ENCODE data around the gene ARFGEF3. TPM values are rescaled to one million over a fixed set of nuclear protein-coding genes. Genes with fewer than 3 reads are reported as not detected.

Gene ARFGEF3
- total RNA-seq, 1 experiment from 2014 or later, result 20.1 TPM

GRCh38 chr6:138250053-138250452 lies 88.3 kb downstream of the ARFGEF3 start:
- TF ChIP-seq ZNF232 (CRISPR knock-in tag; IDR thresholded peaks at IDR 0.05) (no peak), RELA (CRISPR knock-in tag; IDR thresholded peaks at IDR 0.05; ENCODE audit: borderline replicate concordance) (no peak)
- POLR2A ChIA-PET, result no interaction called here
- Mint-ChIP-seq H3K4me1 (no peaks in the 10 kb centered on the region), H3K27me3 (ENCODE audit: low read depth) (no peaks in the 10 kb centered on the region), H3K9me3 (no peaks in the 10 kb centered on the region), H3K4me3 (no peak overlapping the region), H3K36me3 (no peaks in the 10 kb centered on the region), H3K27ac (0 out of 2 replicates have a peak overlapping the region, but pooled peaks have one; percentile 5)
- DNase-seq (ENCODE audit: low spot score) (no peak), ATAC-seq (no peak)
- CTCF ChIA-PET, result no interaction called here

DNA sequence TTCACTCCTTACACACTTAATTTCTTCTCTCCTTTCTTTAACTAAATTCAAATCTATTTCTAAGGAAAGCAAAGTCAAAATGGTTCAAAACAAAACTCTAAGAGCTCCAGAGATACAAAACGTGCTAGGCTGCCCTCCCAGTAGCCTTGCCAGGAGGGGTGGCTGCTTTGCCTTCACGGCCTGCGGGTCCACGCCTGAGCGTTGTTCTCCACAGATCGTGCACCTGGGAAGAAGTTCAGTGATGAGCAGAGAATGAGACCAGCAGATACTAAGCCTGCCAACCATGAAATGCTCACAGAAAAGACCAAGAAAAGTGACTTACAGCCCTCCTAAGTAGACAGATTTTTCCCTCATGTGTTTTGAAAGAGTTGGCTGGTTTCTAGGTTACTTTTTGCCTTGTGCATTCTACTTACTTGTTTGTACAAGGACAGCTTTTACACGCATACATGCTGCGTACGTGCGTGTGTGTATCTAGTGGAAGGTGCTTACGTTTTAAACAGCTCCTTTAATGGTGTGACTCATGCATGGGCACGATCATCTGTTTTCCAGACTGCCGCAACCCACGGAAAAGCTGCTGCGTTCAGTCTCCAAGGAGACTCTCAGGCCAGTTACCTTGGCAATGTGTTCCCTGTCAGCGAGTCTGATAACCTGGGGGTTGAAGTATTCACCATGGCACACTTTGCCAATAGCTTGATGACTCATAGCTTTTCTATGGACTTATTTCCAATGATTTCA lies 88.9 kb downstream of the ARFGEF3 start:
- DNase-seq (ENCODE audit: low spot score), result no peak
- H3K27me3 Mint-ChIP-seq (ENCODE audit: low read depth), result no peaks in the 10 kb centered on the region
- H3K4me3 Mint-ChIP-seq, result no peak overlapping the region
- no peak for ATAC-seq
- ChIA-PET CTCF (no interaction called here), POLR2A (no interaction called here)
- H3K36me3 Mint-ChIP-seq, result no peaks in the 10 kb centered on the region
- no peaks in the 10 kb centered on the region for H3K9me3 Mint-ChIP-seq
- no peaks in the 10 kb centered on the region for H3K4me1 Mint-ChIP-seq
- TF ChIP-seq, protein P1, sequence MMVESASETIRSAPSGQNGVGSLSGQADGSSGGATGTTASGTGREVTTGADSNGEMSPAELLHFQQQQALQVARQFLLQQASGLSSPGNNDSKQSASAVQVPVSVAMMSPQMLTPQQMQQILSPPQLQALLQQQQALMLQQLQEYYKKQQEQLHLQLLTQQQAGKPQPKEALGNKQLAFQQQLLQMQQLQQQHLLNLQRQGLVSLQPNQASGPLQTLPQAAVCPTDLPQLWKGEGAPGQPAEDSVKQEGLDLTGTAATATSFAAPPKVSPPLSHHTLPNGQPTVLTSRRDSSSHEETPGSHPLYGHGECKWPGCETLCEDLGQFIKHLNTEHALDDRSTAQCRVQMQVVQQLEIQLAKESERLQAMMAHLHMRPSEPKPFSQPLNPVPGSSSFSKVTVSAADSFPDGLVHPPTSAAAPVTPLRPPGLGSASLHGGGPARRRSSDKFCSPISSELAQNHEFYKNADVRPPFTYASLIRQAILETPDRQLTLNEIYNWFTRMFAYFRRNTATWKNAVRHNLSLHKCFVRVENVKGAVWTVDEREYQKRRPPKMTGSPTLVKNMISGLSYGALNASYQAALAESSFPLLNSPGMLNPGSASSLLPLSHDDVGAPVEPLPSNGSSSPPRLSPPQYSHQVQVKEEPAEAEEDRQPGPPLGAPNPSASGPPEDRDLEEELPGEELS (CRISPR knock-in tag; IDR thresholded peaks at IDR 0.05), result no peak
- TF ChIP-seq ZSCAN18 (CRISPR knock-in tag; IDR thresholded peaks at IDR 0.05) (no peak), TEAD1 (CRISPR knock-in tag; IDR thresholded peaks at IDR 0.05) (no peak), ETV6 (CRISPR knock-in tag; IDR thresholded peaks at IDR 0.05) (no peak), CREB1 (CRISPR knock-in tag; IDR thresholded peaks at IDR 0.05) (no peak), ZNF263 (CRISPR knock-in tag; IDR thresholded peaks at IDR 0.05; ENCODE audit: low read depth) (no peak), ZBTB21 (CRISPR knock-in tag; IDR thresholded peaks at IDR 0.05; ENCODE audit: borderline replicate concordance) (no peak)
- TF ChIP-seq, protein P2, sequence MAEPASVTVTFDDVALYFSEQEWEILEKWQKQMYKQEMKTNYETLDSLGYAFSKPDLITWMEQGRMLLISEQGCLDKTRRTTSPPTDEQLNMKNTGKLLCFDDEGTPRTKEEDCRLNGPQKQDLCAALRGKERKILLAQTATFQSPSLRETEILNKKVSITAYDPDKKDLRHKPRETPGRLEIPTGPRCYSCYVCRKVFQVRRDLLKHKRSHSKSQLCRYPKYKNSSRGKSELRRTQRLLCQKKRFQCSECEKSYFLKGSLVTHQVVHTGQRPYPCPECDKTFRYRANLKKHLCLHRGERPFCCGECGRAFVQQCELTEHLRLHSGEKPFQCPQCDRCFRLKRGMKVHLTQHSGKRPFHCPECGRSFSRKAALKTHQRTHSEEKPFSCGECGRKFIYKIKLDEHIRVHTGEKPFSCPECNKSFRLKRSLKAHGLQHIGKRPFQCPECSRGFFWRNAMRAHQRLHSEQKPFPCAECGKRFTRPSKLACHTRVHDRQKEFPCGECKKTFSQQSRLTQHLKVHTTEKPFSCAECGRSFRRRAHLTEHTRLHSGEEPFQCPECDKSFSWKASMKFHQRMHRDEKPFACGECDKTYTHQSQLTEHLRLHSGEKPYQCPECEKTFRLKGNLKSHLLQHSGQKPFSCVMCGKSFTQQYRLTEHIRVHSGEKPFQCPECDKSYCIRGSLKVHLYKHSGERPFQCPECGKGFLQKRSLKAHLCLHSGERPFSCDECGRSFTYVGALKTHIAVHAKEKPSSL (CRISPR knock-in tag; conservative IDR thresholded peaks at IDR 0.05), result no peak
- H3K27ac Mint-ChIP-seq, result peak overlapping the region; percentile 5; the same call in 1 of the 2 replicates

- no peak overlapping the region for H3K27ac Mint-ChIP-seq
- POLR2A ChIA-PET, result no interaction called here
Measured at GRCh38 chr6:138253731-138254130, 92.0 kb downstream of the ARFGEF3 start.

More at GRCh38 chr6:138253731-138254130, 92.0 kb downstream of the ARFGEF3 start:
- no peaks in the 10 kb centered on the region for H3K9me3 Mint-ChIP-seq
- H3K27me3 Mint-ChIP-seq (ENCODE audit: low read depth), result no peaks in the 10 kb centered on the region
- H3K36me3 Mint-ChIP-seq, result no peaks in the 10 kb centered on the region
- TF ChIP-seq HMGXB4 (CRISPR knock-in tag; IDR thresholded peaks at IDR 0.05) (no peak), ELF4 (CRISPR knock-in tag; IDR thresholded peaks at IDR 0.05; ENCODE audit: low read depth) (no peak), NR3C1 (CRISPR knock-in tag; conservative IDR thresholded peaks at IDR 0.05; ENCODE audit: low read depth) (no peak), CREM (CRISPR knock-in tag; IDR thresholded peaks at IDR 0.05) (no peak)
- no peak overlapping the region for H3K4me3 Mint-ChIP-seq
- CTCF ChIA-PET, result no interaction called here
- ATAC-seq (no peak), DNase-seq (ENCODE audit: low spot score) (no peak)
- H3K4me1 Mint-ChIP-seq, result no peaks in the 10 kb centered on the region
